ENCODE data around the gene CATSPER4. TPM values are rescaled to one million over a fixed set of nuclear protein-coding genes. Genes with fewer than 3 reads are reported as not detected.

The CATSPER4 gene
- total and polyA plus RNA-seq, 11 donors, result not detected

- 54 to 60% (median 56%) methylated on average over 4 to 5 of the region's 5 CpGs for WGBS, 4 donors
- DNase-seq (no peak), ATAC-seq (no peak)
- peaks cover 5 to 37% (median 21%) of the 10 kb centered on the region in 12 donors for H3K4me1 ChIP-seq
- peak within 1 kb of the TSS; percentile 66 to 94 (median 86) for H3K4me3 ChIP-seq
- peaks cover 0 to 2% (median 0%) of the 10 kb centered on the region in 9 donors for H3K36me3 ChIP-seq
- no peak for TF ChIP-seq POLR2A (IDR thresholded peaks at IDR 0.05)
- TF ChIP-seq CTCF (IDR thresholded peaks at IDR 0.05), result no peak
- peaks cover 0 to 5% (median 0%) of the 10 kb centered on the region in 9 donors for H3K27me3 ChIP-seq
- intact Hi-C loops (cut with DNase I), result loop anchor here in 8 of 10 donors (2.0 to 10.0 kb wide), 10 partner anchors 59 to 271 kb away; partner anchors contain the start of genes CEP85 (in 4 of the 8) and STMN1 (in 1 of the 8)
- H3K27ac ChIP-seq, result peak within 1 kb of the TSS in 11 of 12 donors; percentile 69 to 89 (median 82)
- H3K9me3 ChIP-seq, result no peaks in the 10 kb centered on the region
Observed at GRCh38 chr1:26168410-26169197, 21.8 kb upstream of the CATSPER4 start, which contains the start of gene C1orf232. TSS of gene C1orf232 (minus strand) at chr1:26168963. CDS start at chr1:26168499, 464 bp downstream.

- no peaks in the 10 kb centered on the region for H3K27me3 ChIP-seq
- intact Hi-C loops (cut with DNase I), result loop anchor here in 8 of 10 donors (2.0 to 10.0 kb wide), 10 partner anchors 58 to 272 kb away; partner anchors contain the start of genes CEP85 (in 4 of the 8) and STMN1 (in 1 of the 8)
- peak overlapping the region in 11 of 12 donors; percentile 69 to 89 (median 82) for H3K27ac ChIP-seq
- no peaks in the 10 kb centered on the region for H3K9me3 ChIP-seq
- H3K36me3 ChIP-seq, result peaks cover 0 to 2% (median 0%) of the 10 kb centered on the region in 9 donors
- no peak for DNase-seq
- ATAC-seq, result no peak
- TF ChIP-seq CTCF (IDR thresholded peaks at IDR 0.05) (no peak), POLR2A (IDR thresholded peaks at IDR 0.05) (no peak)
- H3K4me1 ChIP-seq, result peaks cover 5 to 32% (median 17%) of the 10 kb centered on the region in 12 donors
- 36 to 51% (median 41%) methylated on average over 4 of the region's 4 CpGs for WGBS, 4 donors
- H3K4me3 ChIP-seq, result peak overlapping the region in 10 of 12 donors; percentile 66 to 94 (median 88)
Observed at GRCh38 chr1:26169198-26169554, 21.2 kb upstream of the CATSPER4 start.

GRCh38 chr1:26169669-26170471 lies 20.5 kb upstream of the CATSPER4 start, which contains the start of gene ZNF593:
TSS of gene ZNF593 (plus strand) at chr1:26169908. CDS start at chr1:26169984, 76 bp downstream.
- Histone ChIP-seq H3K27ac (peak within 1 kb of the TSS; percentile 34 to 89 (median 81)), H3K27me3 (no peaks in the 10 kb centered on the region), H3K4me3 (peak within 1 kb of the TSS; percentile 66 to 94 (median 86)), H3K9me3 (no peaks in the 10 kb centered on the region), H3K36me3 (peaks cover 0 to 2% (median 0%) of the 10 kb centered on the region in 9 donors), H3K4me1 (peaks cover 5 to 26% (median 16%) of the 10 kb centered on the region in 12 donors)
- peak; percentile 81 to 98 (median 91) for TF ChIP-seq CTCF (IDR thresholded peaks at IDR 0.05)
- peak in 1 of 2 donors; percentile 59 for TF ChIP-seq POLR2A (IDR thresholded peaks at IDR 0.05)
- ATAC-seq (peak; percentile 92 to 98 (median 96)), DNase-seq (peak; percentile 93 to 97 (median 95))
- 1 to 6% (median 2%) methylated on average over 20 to 76 of the region's 76 CpGs for WGBS, 4 donors
- intact Hi-C loops (cut with DNase I), result loop anchor here (2.0 to 10.0 kb wide), 12 partner anchors 57 to 273 kb away; partner anchors contain the start of genes CEP85 (in 4 of the 10), CD52 (in 1 of the 10) and STMN1 (in 1 of the 10)

Measured in heart left ventricle (tissue), 16 donors.